Activated CD8-positive, alpha-beta memory T cell treated with anti-CD3 and anti-CD28 coated beads for 24 hours (primary cell): Measurements from ENCODE around the gene LRRC3B.

Experiments used
- DNase-seq: peaks from one replicate; pipeline ENCODE4 v3.0.0-alpha.2; 2020

Gene LRRC3B

GRCh38 chr3:26631390-26631738 lies 8.8 kb downstream of the LRRC3B start:
- no peak for DNase-seq

GRCh38 chr3:26634601-26635000 lies 12.0 kb downstream of the LRRC3B start:
- DNase-seq: no peak

GRCh38 chr3:26636096-26636727 lies 13.6 kb downstream of the LRRC3B start:
- DNase-seq: no peak

GRCh38 chr3:26637698-26638097 lies 15.1 kb downstream of the LRRC3B start:
- DNase-seq: no peak

GRCh38 chr3:26638113-26638512 lies 15.5 kb downstream of the LRRC3B start:
- no peak for DNase-seq

GRCh38 chr3:26639339-26639738 lies 16.8 kb downstream of the LRRC3B start:
- DNase-seq: no peak

GRCh38 chr3:26647078-26647477 lies 24.5 kb downstream of the LRRC3B start:
- no peak for DNase-seq

GRCh38 chr3:26648461-26648860 lies 25.9 kb downstream of the LRRC3B start:
- no peak for DNase-seq

GRCh38 chr3:26652164-26652563 lies 29.6 kb downstream of the LRRC3B start:
- DNase-seq: no peak

- DNase-seq: no peak
Observed at GRCh38 chr3:26653811-26654425, 31.3 kb downstream of the LRRC3B start.

GRCh38 chr3:26655231-26655630 lies 32.7 kb downstream of the LRRC3B start:
- no peak for DNase-seq

GRCh38 chr3:26657348-26657976 lies 34.9 kb downstream of the LRRC3B start:
- DNase-seq: no peak

GRCh38 chr3:26668171-26668570 lies 45.6 kb downstream of the LRRC3B start:
- no peak for DNase-seq

GRCh38 chr3:26668696-26669095 lies 46.1 kb downstream of the LRRC3B start:
- no peak for DNase-seq

GRCh38 chr3:26675336-26675735 lies 52.8 kb downstream of the LRRC3B start:
- no peak for DNase-seq

GRCh38 chr3:26681632-26682031 lies 59.1 kb downstream of the LRRC3B start:
- DNase-seq: no peak

- DNase-seq: no peak
Observed at GRCh38 chr3:26682406-26682805, 59.8 kb downstream of the LRRC3B start.

- no peak for DNase-seq
Observed at GRCh38 chr3:26683902-26684301, 61.3 kb downstream of the LRRC3B start.

- no peak for DNase-seq
Observed at GRCh38 chr3:26687466-26687865, 64.9 kb downstream of the LRRC3B start.

- no peak for DNase-seq
Observed at GRCh38 chr3:26699553-26699952, 77.0 kb downstream of the LRRC3B start.

GRCh38 chr3:26703519-26703918 lies 80.9 kb downstream of the LRRC3B start:
- no peak for DNase-seq

GRCh38 chr3:26704736-26705135 lies 82.2 kb downstream of the LRRC3B start:
- DNase-seq: no peak

GRCh38 chr3:26708501-26708900 lies 85.9 kb downstream of the LRRC3B start:
- DNase-seq: no peak

- DNase-seq: no peak
Observed at GRCh38 chr3:26712211-26713026, 89.8 kb downstream of the LRRC3B start.
